Rectal smooth muscle tissue (tissue), 1 donor: ENCODE results near the gene EFCAB12.
A peak's percentile ranks its signal among the peaks of the same experiment; 100 is the strongest.

Experiments used
- H3K27ac ChIP-seq: one replicate; pipeline ENCODE4 v1.7.0; 2013; ENCODE audit warnings: low read depth, low read length, inconsistent platforms
- H3K27me3 ChIP-seq: one replicate; pipeline ENCODE4 v1.7.0; 2013; ENCODE audit warnings: low read length; ENCODE audit not compliant: control insufficient read depth, insufficient read depth
- H3K36me3 ChIP-seq: one replicate; pipeline ENCODE4 v1.7.0; 2013; ENCODE audit warnings: low read length; ENCODE audit not compliant: control insufficient read depth, insufficient read depth
- H3K4me1 ChIP-seq: one replicate; pipeline ENCODE4 v1.7.0; 2013; ENCODE audit warnings: low read length; ENCODE audit not compliant: control insufficient read depth, insufficient read depth
- H3K4me3 ChIP-seq: one replicate; pipeline ENCODE4 v1.7.0; 2013; ENCODE audit warnings: low read length
- H3K9ac ChIP-seq: one replicate; pipeline ENCODE4 v1.7.0; 2013; ENCODE audit warnings: low read length

EFCAB12 gene

GRCh38 chr3:129428376-129429079 is at the start of gene EFCAB12:
TSS of gene EFCAB12 (minus strand) at chr3:129428636. CDS start at chr3:129428488, 148 bp downstream.
- H3K27ac ChIP-seq = peak within 1 kb of the TSS; percentile 50
- no peaks in the 10 kb centered on the region for H3K27me3 ChIP-seq
- H3K4me3 ChIP-seq = peak within 1 kb of the TSS; percentile 91
- peak within 1 kb of the TSS; percentile 38 for H3K9ac ChIP-seq
- H3K36me3 ChIP-seq = peaks cover 20% of the 10 kb centered on the region
- H3K4me1 ChIP-seq = peaks cover 10% of the 10 kb centered on the region

GRCh38 chr3:129476586-129476985 is 48.1 kb upstream of the EFCAB12 start:
- no peak overlapping the region for H3K9ac ChIP-seq
- H3K27ac ChIP-seq = no peak overlapping the region
- peaks cover 12% of the 10 kb centered on the region for H3K36me3 ChIP-seq
- H3K4me1 ChIP-seq = no peaks in the 10 kb centered on the region
- no peak overlapping the region for H3K4me3 ChIP-seq
- no peaks in the 10 kb centered on the region for H3K27me3 ChIP-seq

GRCh38 chr3:129475863-129476262 is 47.4 kb upstream of the EFCAB12 start:
- Histone ChIP-seq H3K9ac (no peak overlapping the region), H3K27ac (no peak overlapping the region), H3K27me3 (no peaks in the 10 kb centered on the region), H3K4me1 (no peaks in the 10 kb centered on the region), H3K36me3 (peaks cover 12% of the 10 kb centered on the region), H3K4me3 (no peak overlapping the region)

- no peaks in the 10 kb centered on the region for H3K4me1 ChIP-seq
- no peak overlapping the region for H3K4me3 ChIP-seq
- H3K27ac ChIP-seq = no peak overlapping the region
- peaks cover 12% of the 10 kb centered on the region for H3K36me3 ChIP-seq
- no peak overlapping the region for H3K9ac ChIP-seq
- H3K27me3 ChIP-seq = no peaks in the 10 kb centered on the region
Measured at GRCh38 chr3:129474984-129475804, 46.8 kb upstream of the EFCAB12 start.

GRCh38 chr3:129473769-129474152 is 45.3 kb upstream of the EFCAB12 start:
- no peak overlapping the region for H3K27ac ChIP-seq
- H3K36me3 ChIP-seq = peaks cover 5% of the 10 kb centered on the region

GRCh38 chr3:129473067-129473768 is 44.8 kb upstream of the EFCAB12 start:
- Histone ChIP-seq H3K4me3 (no peak overlapping the region), H3K36me3 (peaks cover 5% of the 10 kb centered on the region), H3K27me3 (no peaks in the 10 kb centered on the region), H3K4me1 (no peaks in the 10 kb centered on the region), H3K9ac (no peak overlapping the region), H3K27ac (no peak overlapping the region)

More at GRCh38 chr3:129473769-129474152, 45.3 kb upstream of the EFCAB12 start:
- H3K9ac ChIP-seq = no peak overlapping the region
- H3K4me1 ChIP-seq = no peaks in the 10 kb centered on the region
- no peaks in the 10 kb centered on the region for H3K27me3 ChIP-seq
- no peak overlapping the region for H3K4me3 ChIP-seq

GRCh38 chr3:129470861-129471260 is 42.4 kb upstream of the EFCAB12 start:
- Histone ChIP-seq H3K36me3 (no peaks in the 10 kb centered on the region), H3K4me1 (no peaks in the 10 kb centered on the region), H3K27ac (no peak overlapping the region), H3K9ac (no peak overlapping the region), H3K4me3 (no peak overlapping the region), H3K27me3 (no peaks in the 10 kb centered on the region)

GRCh38 chr3:129469026-129469425 is 40.6 kb upstream of the EFCAB12 start:
- Histone ChIP-seq H3K9ac (no peak overlapping the region), H3K36me3 (no peaks in the 10 kb centered on the region)

GRCh38 chr3:129467932-129468331 is 39.5 kb upstream of the EFCAB12 start:
- no peaks in the 10 kb centered on the region for H3K27me3 ChIP-seq
- H3K4me3 ChIP-seq = no peak overlapping the region
- no peak overlapping the region for H3K9ac ChIP-seq
- H3K36me3 ChIP-seq = no peaks in the 10 kb centered on the region
- no peak overlapping the region for H3K27ac ChIP-seq
- H3K4me1 ChIP-seq = no peaks in the 10 kb centered on the region

More at GRCh38 chr3:129469026-129469425, 40.6 kb upstream of the EFCAB12 start:
- no peaks in the 10 kb centered on the region for H3K4me1 ChIP-seq
- H3K27ac ChIP-seq = no peak overlapping the region
- no peaks in the 10 kb centered on the region for H3K27me3 ChIP-seq
- no peak overlapping the region for H3K4me3 ChIP-seq

GRCh38 chr3:129463716-129464115 is 35.3 kb upstream of the EFCAB12 start:
- no peak overlapping the region for H3K27ac ChIP-seq

GRCh38 chr3:129463094-129463493 is 34.7 kb upstream of the EFCAB12 start:
- H3K36me3 ChIP-seq = no peaks in the 10 kb centered on the region
- no peaks in the 10 kb centered on the region for H3K4me1 ChIP-seq
- H3K27ac ChIP-seq = no peak overlapping the region
- no peak overlapping the region for H3K4me3 ChIP-seq
- H3K9ac ChIP-seq = no peak overlapping the region
- H3K27me3 ChIP-seq = no peaks in the 10 kb centered on the region

More at GRCh38 chr3:129463716-129464115, 35.3 kb upstream of the EFCAB12 start:
- Histone ChIP-seq H3K4me3 (no peak overlapping the region), H3K4me1 (no peaks in the 10 kb centered on the region), H3K27me3 (no peaks in the 10 kb centered on the region), H3K36me3 (no peaks in the 10 kb centered on the region), H3K9ac (no peak overlapping the region)

- H3K36me3 ChIP-seq = no peaks in the 10 kb centered on the region
- no peak overlapping the region for H3K27ac ChIP-seq
- no peaks in the 10 kb centered on the region for H3K27me3 ChIP-seq
- H3K4me3 ChIP-seq = no peak overlapping the region
- H3K4me1 ChIP-seq = no peaks in the 10 kb centered on the region
- H3K9ac ChIP-seq = no peak overlapping the region
Measured at GRCh38 chr3:129462361-129462968, 34.0 kb upstream of the EFCAB12 start.
